Endodermal cell (in vitro differentiated cells): ENCODE results near the gene METRNL. TPM values are rescaled to one million over a fixed set of nuclear protein-coding genes. Genes with fewer than 3 reads are reported as not detected.

Experiments used
- DNase-seq: peaks from one replicate; pipeline ENCODE4 v3.0.0-alpha.2; 2017
- H3K27ac ChIP-seq: 2 replicates; pipeline ENCODE4 v1.5.1; 2013; ENCODE audit warnings: mild to moderate bottlenecking, low read depth, low read length, moderate library complexity
- H3K27me3 ChIP-seq: 2 replicates; pipeline ENCODE4 v1.6.1; 2013; ENCODE audit warnings: mild to moderate bottlenecking, low read length, moderate library complexity; ENCODE audit not compliant: insufficient read depth, control insufficient read depth, poor library complexity, severe bottlenecking
- H3K36me3 ChIP-seq: 2 replicates; pipeline ENCODE4 v1.7.0; 2013; ENCODE audit warnings: mild to moderate bottlenecking, low read length, moderate library complexity; ENCODE audit not compliant: control insufficient read depth, insufficient read depth
- H3K4me1 ChIP-seq: one replicate; pipeline ENCODE4 v1.7.0; 2013; ENCODE audit warnings: low read length; ENCODE audit not compliant: control insufficient read depth, insufficient read depth
- H3K4me3 ChIP-seq: 2 replicates; pipeline ENCODE4 v1.5.1; 2013; ENCODE audit warnings: mild to moderate bottlenecking, low read length, moderate library complexity
- H3K9ac ChIP-seq: 2 replicates; pipeline ENCODE4 v1.6.1; 2013; ENCODE audit warnings: mild to moderate bottlenecking, low read length, moderate library complexity; ENCODE audit not compliant: poor library complexity, severe bottlenecking; ENCODE audit errors: extremely low read depth
- H3K9me3 ChIP-seq: 2 replicates; pipeline ENCODE4 v1.6.1; 2013; ENCODE audit warnings: mild to moderate bottlenecking, low read length, moderate library complexity; ENCODE audit not compliant: control insufficient read depth
- H3K27ac Mint-ChIP-seq: 2 replicates; pipeline ENCODE4 v1.8.0; 2020; ENCODE audit warnings: mixed read lengths
- H3K27me3 Mint-ChIP-seq: 2 replicates; pipeline ENCODE4 v1.8.0; 2021; ENCODE audit warnings: mild to moderate bottlenecking, mixed read lengths; ENCODE audit not compliant: insufficient read depth
- H3K36me3 Mint-ChIP-seq: 2 replicates; pipeline ENCODE4 v1.8.0; 2020; ENCODE audit warnings: low read depth, mixed read lengths
- H3K4me1 Mint-ChIP-seq: 2 replicates; pipeline ENCODE4 v1.8.0; 2020; ENCODE audit warnings: mixed read lengths
- H3K4me3 Mint-ChIP-seq: 2 replicates; pipeline ENCODE4 v1.8.0; 2020; ENCODE audit warnings: mild to moderate bottlenecking, moderate library complexity, mixed read lengths
- H3K9me3 Mint-ChIP-seq: 2 replicates; pipeline ENCODE4 v1.8.0; 2020; ENCODE audit warnings: mild to moderate bottlenecking, mixed read lengths
- CTCF ChIP-seq: fragments of 200-600 bp; sonication (generic); conservative IDR thresholded peaks from 2 replicates; pipeline ENCODE4 v1.5.0; 2021; ENCODE audit warnings: antibody characterized with exemption, mild to moderate bottlenecking
- WGBS, 2 experiments: methylation state at CpG; one replicate each; pipeline versions ENCODE4 v1.1.5 to v1.1.7; 2013; ENCODE audit warnings: missing lambda C conversion rate in 2 of 2, mixed read lengths in 1 of 2; ENCODE audit not compliant: insufficient coverage in 1 of 2, insufficient read length in 1 of 2; 5-methylcytosine and 5-hydroxymethylcytosine counted together
- total RNA-seq, 2 donors: library from RNA; stranded (reverse); fragmentation: NEBNext Ultra II Directional in 1 of 2; extraction: Animal tissue kit (Norgen Biotek cat#: 25700) in 1 of 2; gene quantifications; 2 replicates in 1 of 2; 3 replicates in 1 of 2; pipeline ENCODE4 v1.2.1, GENCODE V29; 2021

The METRNL gene
- total RNA-seq, 2 donors from 2014 or later, result 7.3 to 10.3 TPM

- Histone ChIP-seq H3K9ac (no peak overlapping the region), H3K4me3 (no peak overlapping the region), H3K36me3 (peaks cover 6% of the 10 kb centered on the region), H3K27me3 (no peaks in the 10 kb centered on the region), H3K27ac (no peak overlapping the region), H3K9me3 (peaks cover 4% of the 10 kb centered on the region), H3K4me1 (no peaks in the 10 kb centered on the region)
- TF ChIP-seq CTCF, result no peak
- peak; percentile 25 for DNase-seq
- Mint-ChIP-seq H3K4me3 (no peak overlapping the region), H3K27ac (no peak overlapping the region), H3K27me3 (no peaks in the 10 kb centered on the region), H3K9me3 (peaks cover 12% of the 10 kb centered on the region), H3K4me1 (peaks cover 2% of the 10 kb centered on the region), H3K36me3 (peaks cover 52% of the 10 kb centered on the region)
- 97 to 100% methylated on average over 9 to 18 of the region's 18 CpGs for WGBS, 2 experiments
Measured at GRCh38 chr17:83032781-83033180, 46.6 kb upstream of the METRNL start.

GRCh38 chr17:83034525-83034924, 44.9 kb upstream of the METRNL start:
- Histone ChIP-seq H3K4me1 (no peaks in the 10 kb centered on the region), H3K27me3 (no peaks in the 10 kb centered on the region), H3K27ac (no peak overlapping the region), H3K36me3 (peaks cover 6% of the 10 kb centered on the region), H3K9me3 (peaks cover 4% of the 10 kb centered on the region), H3K9ac (no peak overlapping the region), H3K4me3 (no peak overlapping the region)
- 84 to 91% methylated on average over 13 to 14 of the region's 14 CpGs for WGBS, 2 experiments
- H3K9me3 Mint-ChIP-seq, result peaks cover 5% of the 10 kb centered on the region
- H3K27ac Mint-ChIP-seq, result no peak overlapping the region
- no peak overlapping the region for H3K4me3 Mint-ChIP-seq
- DNase-seq, result peak; percentile 17
- H3K27me3 Mint-ChIP-seq, result no peaks in the 10 kb centered on the region
- TF ChIP-seq CTCF, result no peak
- peaks cover 2% of the 10 kb centered on the region for H3K4me1 Mint-ChIP-seq
- peaks cover 43% of the 10 kb centered on the region for H3K36me3 Mint-ChIP-seq

GRCh38 chr17:83035722-83036121, 43.7 kb upstream of the METRNL start:
- H3K9me3 ChIP-seq, result peaks cover 14% of the 10 kb centered on the region
- no peaks in the 10 kb centered on the region for H3K27me3 ChIP-seq
- Mint-ChIP-seq H3K4me1 (no peaks in the 10 kb centered on the region), H3K36me3 (peaks cover 44% of the 10 kb centered on the region), H3K27me3 (no peaks in the 10 kb centered on the region), H3K27ac (no peak overlapping the region), H3K4me3 (no peak overlapping the region), H3K9me3 (peaks cover 14% of the 10 kb centered on the region)
- no peak overlapping the region for H3K9ac ChIP-seq
- H3K27ac ChIP-seq, result no peak overlapping the region
- H3K4me1 ChIP-seq, result no peaks in the 10 kb centered on the region
- DNase-seq, result no peak
- H3K36me3 ChIP-seq, result peaks cover 6% of the 10 kb centered on the region
- H3K4me3 ChIP-seq, result no peak overlapping the region
- no peak for TF ChIP-seq CTCF
- 96 to 99% methylated on average over 11 to 13 of the region's 13 CpGs for WGBS, 2 experiments
